NT2/D1 (cell line): Measurements from ENCODE around the gene KAZN.

ENCODE experiments used
- DNase-seq: peaks from one replicate; pipeline ENCODE4 v3.0.0-alpha.2; 2011; ENCODE audit warnings: low read depth, low spot score
- H3K27me3 ChIP-seq: 2 replicates; pipeline ENCODE4 v1.6.0; 2011; ENCODE audit warnings: mild to moderate bottlenecking; ENCODE audit not compliant: insufficient read length, insufficient read depth
- H3K36me3 ChIP-seq: 2 replicates; pipeline ENCODE4 v1.6.1; 2011; ENCODE audit warnings: mild to moderate bottlenecking, low read length, mixed read lengths; ENCODE audit not compliant: insufficient read depth, insufficient read length
- H3K4me1 ChIP-seq: 2 replicates; pipeline ENCODE4 v1.5.1; 2011; ENCODE audit not compliant: insufficient read depth, insufficient read length
- H3K4me3 ChIP-seq: 2 replicates; pipeline ENCODE4 v1.5.1; 2011; ENCODE audit warnings: low read depth; ENCODE audit not compliant: insufficient read length
- H3K9ac ChIP-seq: 2 replicates; pipeline ENCODE4 v1.6.0; 2011; ENCODE audit warnings: low read depth; ENCODE audit not compliant: insufficient read length
- H3K9me3 ChIP-seq: 2 replicates; pipeline ENCODE4 v1.5.1; 2011; ENCODE audit warnings: mild to moderate bottlenecking, low read length; ENCODE audit not compliant: insufficient read depth
- SUZ12 ChIP-seq: IDR thresholded peaks from 2 replicates; pipeline ENCODE4 v1.6.1; 2011; ENCODE audit not compliant: insufficient read length, insufficient read depth; ENCODE audit errors: extremely low read depth
- YY1 ChIP-seq: IDR thresholded peaks from 2 replicates; pipeline ENCODE4 v1.6.1; 2011; ENCODE audit not compliant: insufficient read length, insufficient read depth
- ZNF274 ChIP-seq: IDR thresholded peaks from 2 replicates; pipeline ENCODE4 v1.6.1; 2011; ENCODE audit warnings: mild to moderate bottlenecking, low read depth, low read length

KAZN gene

DNA sequence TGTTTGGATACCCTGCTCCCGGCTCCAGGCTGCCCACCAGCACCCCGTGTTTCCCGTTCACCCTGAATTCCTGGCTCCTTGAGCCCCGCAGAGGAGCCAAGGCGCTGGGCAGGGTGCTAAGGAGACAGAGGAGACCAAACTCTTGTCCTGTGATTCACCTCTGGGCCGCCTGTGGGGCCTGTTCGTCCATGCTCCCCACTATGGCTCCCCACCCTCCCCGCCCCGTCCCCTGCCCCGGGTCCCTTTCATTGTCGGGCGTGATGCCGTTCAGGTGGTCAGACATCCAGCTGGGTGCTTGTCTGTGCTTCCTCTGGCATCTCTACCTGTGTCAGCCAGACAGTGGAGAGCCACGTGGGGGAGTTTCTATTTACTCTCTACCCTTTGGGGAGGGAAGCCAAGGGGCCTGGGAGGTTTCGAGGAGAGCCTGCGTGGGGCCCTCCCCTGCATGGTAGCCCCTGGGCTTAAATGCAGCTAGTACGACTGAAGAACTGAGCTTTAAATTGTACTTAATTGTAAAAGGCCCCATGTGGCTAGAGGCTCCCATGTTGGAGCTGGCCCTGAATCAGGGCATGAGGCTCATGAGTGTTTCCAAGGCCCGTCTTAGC, 333.7 kb downstream of the KAZN start:
- TF ChIP-seq YY1 = no peak
- TF ChIP-seq SUZ12 = no peak
- no peak for TF ChIP-seq ZNF274
- Histone ChIP-seq H3K27me3 (no peaks in the 10 kb centered on the region), H3K9ac (no peak overlapping the region), H3K4me1 (peaks cover 6% of the 10 kb centered on the region), H3K4me3 (no peak overlapping the region), H3K9me3 (no peaks in the 10 kb centered on the region), H3K36me3 (peaks cover 10% of the 10 kb centered on the region)
- no peak for DNase-seq

DNA sequence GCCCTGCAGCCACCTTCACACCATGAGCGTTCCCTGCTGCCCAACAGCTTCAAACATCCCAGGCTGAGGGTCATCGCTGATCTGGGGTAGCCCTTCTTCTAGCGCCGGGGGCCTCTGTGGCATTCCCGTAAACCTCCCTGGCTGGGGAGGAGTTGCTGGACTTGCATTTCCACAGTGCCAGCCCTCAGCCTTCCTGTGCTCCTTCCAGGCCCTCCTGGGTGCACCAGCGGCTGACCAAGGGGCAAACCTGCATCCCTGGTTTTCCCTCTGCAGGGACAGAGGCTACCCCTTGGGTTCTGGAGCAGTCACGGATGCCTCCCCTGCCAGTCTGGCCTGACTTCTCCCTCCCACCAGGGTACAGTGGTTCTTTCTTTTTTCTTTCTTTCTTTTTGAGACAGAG, 336.4 kb downstream of the KAZN start:
- H3K36me3 ChIP-seq = peaks cover 7% of the 10 kb centered on the region
- no peak overlapping the region for H3K4me3 ChIP-seq
- no peaks in the 10 kb centered on the region for H3K9me3 ChIP-seq
- no peak for DNase-seq
- TF ChIP-seq SUZ12 = no peak
- TF ChIP-seq YY1 = no peak
- TF ChIP-seq ZNF274 = no peak
- no peaks in the 10 kb centered on the region for H3K27me3 ChIP-seq
- H3K9ac ChIP-seq = no peak overlapping the region
- H3K4me1 ChIP-seq = peaks cover 13% of the 10 kb centered on the region

GRCh38 chr1:14936815-14937214, 338.3 kb downstream of the KAZN start:
- no peak overlapping the region for H3K9ac ChIP-seq
- H3K9me3 ChIP-seq = no peaks in the 10 kb centered on the region

GRCh38 chr1:14937288-14937949, 338.9 kb downstream of the KAZN start:
- Histone ChIP-seq H3K9ac (no peak overlapping the region), H3K4me1 (peaks cover 14% of the 10 kb centered on the region)

More at GRCh38 chr1:14936815-14937214, 338.3 kb downstream of the KAZN start:
- no peak overlapping the region for H3K4me3 ChIP-seq
- no peaks in the 10 kb centered on the region for H3K27me3 ChIP-seq
- TF ChIP-seq SUZ12 = no peak
- no peak for TF ChIP-seq YY1
- TF ChIP-seq ZNF274 = no peak
- H3K36me3 ChIP-seq = peaks cover 6% of the 10 kb centered on the region
- no peak for DNase-seq
- H3K4me1 ChIP-seq = peaks cover 14% of the 10 kb centered on the region

GRCh38 chr1:14939527-14940284, 341.2 kb downstream of the KAZN start:
- Histone ChIP-seq H3K9ac (no peak overlapping the region), H3K4me3 (no peak overlapping the region), H3K36me3 (peaks cover 6% of the 10 kb centered on the region), H3K4me1 (peaks cover 19% of the 10 kb centered on the region), H3K27me3 (no peaks in the 10 kb centered on the region), H3K9me3 (no peaks in the 10 kb centered on the region)
- TF ChIP-seq ZNF274 (no peak), YY1 (no peak), SUZ12 (no peak)
- no peak for DNase-seq

More at GRCh38 chr1:14937288-14937949, 338.9 kb downstream of the KAZN start:
- no peak overlapping the region for H3K4me3 ChIP-seq
- no peaks in the 10 kb centered on the region for H3K9me3 ChIP-seq
- H3K36me3 ChIP-seq = peaks cover 6% of the 10 kb centered on the region
- TF ChIP-seq SUZ12 (no peak), YY1 (no peak), ZNF274 (no peak)
- no peak for DNase-seq
- H3K27me3 ChIP-seq = no peaks in the 10 kb centered on the region

GRCh38 chr1:14940285-14940870, 341.9 kb downstream of the KAZN start:
- Histone ChIP-seq H3K9me3 (no peaks in the 10 kb centered on the region), H3K27me3 (no peaks in the 10 kb centered on the region), H3K4me3 (no peak overlapping the region), H3K9ac (no peak overlapping the region), H3K36me3 (peaks cover 6% of the 10 kb centered on the region), H3K4me1 (peaks cover 24% of the 10 kb centered on the region)
- TF ChIP-seq ZNF274 = no peak
- no peak for TF ChIP-seq YY1
- no peak for TF ChIP-seq SUZ12
- DNase-seq = no peak
